ENCODE data around the gene SNAPC2. TPM values are rescaled to one million over a fixed set of nuclear protein-coding genes. Genes with fewer than 3 reads are reported as not detected.

The SNAPC2 gene
- polyA plus RNA-seq, 4 donors: 12.4 to 17.3 (median 16.4) TPM

DNA sequence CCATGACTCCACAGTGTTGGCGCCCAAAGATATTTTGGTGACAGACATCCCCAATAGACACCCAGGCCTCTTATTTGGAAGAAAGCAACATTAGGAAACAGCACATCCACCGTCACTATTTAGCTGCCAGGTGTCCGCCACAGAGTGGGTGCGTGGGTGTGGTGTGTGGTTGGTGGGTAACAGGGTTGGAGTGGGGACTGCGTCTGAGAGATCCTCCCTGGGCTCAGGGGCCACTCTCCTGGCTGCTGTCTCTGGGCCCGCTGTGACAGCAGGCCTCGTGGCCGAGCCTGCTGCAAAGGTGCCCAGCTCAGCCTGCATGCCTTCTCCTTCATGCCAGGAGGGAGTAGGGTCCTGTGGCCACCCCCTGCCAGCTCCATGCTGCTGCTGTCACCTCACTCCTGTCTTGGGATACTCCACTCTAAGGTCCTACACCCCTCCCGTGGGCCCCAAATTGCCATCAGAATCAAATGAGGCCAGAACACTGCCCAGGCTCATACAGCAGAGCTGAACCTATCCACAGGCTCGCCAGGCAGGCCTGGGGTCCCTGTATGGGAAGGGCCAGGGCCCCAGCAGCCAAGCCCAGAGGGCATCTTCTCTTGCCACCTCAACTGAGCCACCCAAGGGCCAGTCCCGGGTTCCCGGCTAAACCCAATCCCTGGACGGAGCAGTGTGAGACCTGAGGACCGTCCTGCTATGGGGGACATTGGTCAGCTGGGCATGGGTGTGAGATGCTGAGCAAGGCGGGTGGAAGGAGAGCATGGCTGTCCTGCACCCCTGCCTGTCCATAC lies 48.1 kb downstream of the SNAPC2 start:
- Histone ChIP-seq H3K9me3 (ENCODE audit: control insufficient read depth in 2 of 2, insufficient read depth in 1 of 2, low read depth in 1 of 2, low read length in 1 of 2) (no peaks in the 10 kb centered on the region), H3K4me1 (ENCODE audit: control insufficient read depth in 3 of 3, insufficient read depth in 2 of 3, low read depth in 1 of 3, low read length in 2 of 3) (no peaks in the 10 kb centered on the region), H3K36me3 (ENCODE audit: control insufficient read depth in 3 of 3, insufficient read depth in 2 of 3, low read depth in 1 of 3, low read length in 3 of 3) (peaks cover 14 to 94% (median 30%) of the 10 kb centered on the region in 3 donors), H3K27ac (ENCODE audit: low read depth in 1 of 3, low read length in 2 of 3) (no peak overlapping the region), H3K4me3 (ENCODE audit: low read depth in 1 of 3, low read length in 3 of 3) (no peak overlapping the region), H3K27me3 (ENCODE audit: control insufficient read depth in 3 of 3, insufficient read depth in 3 of 3, low read length in 3 of 3) (no peaks in the 10 kb centered on the region)
- 88 to 92% (median 91%) methylated on average over 14 to 15 of the region's 15 CpGs for WGBS, 3 donors
- FAIRE-seq: no peak
- no peak for DNase-seq

GRCh38 chr19:7968796-7969554 lies 48.8 kb downstream of the SNAPC2 start:
- Histone ChIP-seq H3K4me3 (ENCODE audit: low read depth in 1 of 3, low read length in 3 of 3) (no peak overlapping the region), H3K27me3 (ENCODE audit: control insufficient read depth in 3 of 3, insufficient read depth in 3 of 3, low read length in 3 of 3) (no peaks in the 10 kb centered on the region), H3K4me1 (ENCODE audit: control insufficient read depth in 3 of 3, insufficient read depth in 2 of 3, low read depth in 1 of 3, low read length in 2 of 3) (no peaks in the 10 kb centered on the region), H3K27ac (ENCODE audit: low read depth in 1 of 3, low read length in 2 of 3) (no peak overlapping the region), H3K9me3 (ENCODE audit: control insufficient read depth in 2 of 2, insufficient read depth in 1 of 2, low read depth in 1 of 2, low read length in 1 of 2) (no peaks in the 10 kb centered on the region), H3K36me3 (ENCODE audit: control insufficient read depth in 3 of 3, insufficient read depth in 2 of 3, low read depth in 1 of 3, low read length in 3 of 3) (peaks cover 14 to 94% (median 27%) of the 10 kb centered on the region in 3 donors)
- FAIRE-seq (no peak), DNase-seq (no peak)
- 90 to 93% (median 91%) methylated on average over 19 to 20 of the region's 20 CpGs for WGBS, 3 donors

GRCh38 chr19:7969555-7969939 lies 49.4 kb downstream of the SNAPC2 start:
- H3K27me3 ChIP-seq (ENCODE audit: control insufficient read depth in 3 of 3, insufficient read depth in 3 of 3, low read length in 3 of 3): no peaks in the 10 kb centered on the region
- H3K27ac ChIP-seq (ENCODE audit: low read depth in 1 of 3, low read length in 2 of 3): no peak overlapping the region
- H3K4me3 ChIP-seq (ENCODE audit: low read depth in 1 of 3, low read length in 3 of 3): no peak overlapping the region
- FAIRE-seq (no peak), DNase-seq (no peak)
- 92 to 96% (median 94%) methylated on average over 11 of the region's 11 CpGs for WGBS, 3 donors
- H3K4me1 ChIP-seq (ENCODE audit: control insufficient read depth in 3 of 3, insufficient read depth in 2 of 3, low read depth in 1 of 3, low read length in 2 of 3): no peaks in the 10 kb centered on the region
- no peaks in the 10 kb centered on the region for H3K9me3 ChIP-seq (ENCODE audit: control insufficient read depth in 2 of 2, insufficient read depth in 1 of 2, low read depth in 1 of 2, low read length in 1 of 2)
- H3K36me3 ChIP-seq (ENCODE audit: control insufficient read depth in 3 of 3, insufficient read depth in 2 of 3, low read depth in 1 of 3, low read length in 3 of 3): peaks cover 12 to 94% (median 27%) of the 10 kb centered on the region in 3 donors

DNA sequence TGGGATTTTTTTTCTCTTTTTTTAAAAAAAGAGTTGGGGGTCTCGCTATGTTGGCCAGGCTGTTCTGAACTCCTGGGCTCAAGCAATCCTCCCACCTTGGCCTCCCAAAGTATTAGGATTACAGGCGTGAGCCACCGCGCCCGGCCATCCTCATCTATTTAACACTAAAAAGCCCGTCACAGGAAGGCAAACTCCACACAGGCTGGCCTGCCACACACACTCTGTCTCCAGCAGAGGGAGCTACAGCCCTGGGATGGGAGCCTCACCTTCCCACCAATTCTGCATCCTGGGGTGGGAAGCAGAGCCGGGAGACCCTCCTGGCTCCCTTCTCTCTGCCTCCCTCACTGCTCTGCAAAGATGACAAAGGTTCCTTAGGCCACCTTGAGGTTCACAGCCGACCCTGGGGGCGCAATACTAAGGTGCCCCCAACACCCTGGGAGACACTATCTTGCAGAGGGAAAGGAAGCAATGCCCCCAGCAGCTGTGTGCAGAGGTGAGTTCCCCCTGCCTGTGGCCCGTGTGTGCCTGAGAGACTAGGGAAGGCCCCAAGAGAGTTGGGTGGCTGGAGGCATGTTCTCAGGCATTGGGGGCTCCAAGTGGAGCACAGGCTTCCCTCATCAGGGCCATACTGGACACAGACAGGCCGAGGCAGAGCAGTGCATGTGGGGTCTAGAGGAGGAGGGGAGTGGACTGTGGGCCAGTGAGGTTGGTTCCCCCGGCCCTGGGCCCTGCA lies 50.7 kb downstream of the SNAPC2 start:
- H3K27ac ChIP-seq (ENCODE audit: low read depth in 1 of 3, low read length in 2 of 3): no peak overlapping the region
- WGBS, 3 donors: 69 to 71% (median 70%) methylated on average over 12 of the region's 12 CpGs
- DNase-seq (peak; percentile 46 to 52), FAIRE-seq (no peak)
- peaks cover 11 to 95% (median 24%) of the 10 kb centered on the region in 3 donors for H3K36me3 ChIP-seq (ENCODE audit: control insufficient read depth in 3 of 3, insufficient read depth in 2 of 3, low read depth in 1 of 3, low read length in 3 of 3)
- no peaks in the 10 kb centered on the region for H3K27me3 ChIP-seq (ENCODE audit: control insufficient read depth in 3 of 3, insufficient read depth in 3 of 3, low read length in 3 of 3)
- no peaks in the 10 kb centered on the region for H3K9me3 ChIP-seq (ENCODE audit: control insufficient read depth in 2 of 2, insufficient read depth in 1 of 2, low read depth in 1 of 2, low read length in 1 of 2)
- no peaks in the 10 kb centered on the region for H3K4me1 ChIP-seq (ENCODE audit: control insufficient read depth in 3 of 3, insufficient read depth in 2 of 3, low read depth in 1 of 3, low read length in 2 of 3)
- H3K4me3 ChIP-seq (ENCODE audit: low read depth in 1 of 3, low read length in 3 of 3): no peak overlapping the region

- H3K27ac ChIP-seq (ENCODE audit: low read depth in 1 of 3, low read length in 2 of 3): no peak overlapping the region
- H3K4me1 ChIP-seq (ENCODE audit: control insufficient read depth in 3 of 3, insufficient read depth in 2 of 3, low read depth in 1 of 3, low read length in 2 of 3): no peaks in the 10 kb centered on the region
- no peaks in the 10 kb centered on the region for H3K27me3 ChIP-seq (ENCODE audit: control insufficient read depth in 3 of 3, insufficient read depth in 3 of 3, low read length in 3 of 3)
- peaks cover 11 to 92% (median 18%) of the 10 kb centered on the region in 3 donors for H3K36me3 ChIP-seq (ENCODE audit: control insufficient read depth in 3 of 3, insufficient read depth in 2 of 3, low read depth in 1 of 3, low read length in 3 of 3)
- DNase-seq (peak in 1 of 2 donors; percentile 18), FAIRE-seq (no peak)
- H3K9me3 ChIP-seq (ENCODE audit: control insufficient read depth in 2 of 2, insufficient read depth in 1 of 2, low read depth in 1 of 2, low read length in 1 of 2): no peaks in the 10 kb centered on the region
- 89 to 91% (median 89%) methylated on average over 33 to 35 of the region's 35 CpGs for WGBS, 3 donors
- no peak overlapping the region for H3K4me3 ChIP-seq (ENCODE audit: low read depth in 1 of 3, low read length in 3 of 3)
Observed at GRCh38 chr19:7971553-7972520, 51.7 kb downstream of the SNAPC2 start.

Other genes with a start within 250 kb of the SNAPC2 start
- 1 to 10 TPM in 1 of 4 donors, under 1 TPM in 3; 0.03 to 1.4 (median 0.48) TPM for gene MCEMP1, start 243.2 kb upstream of the SNAPC2 start, polyA plus RNA-seq
- 100 to 1,000 TPM in 2 of 4 donors, 10 to 100 TPM in 2; 47.9 to 166 (median 95.4) TPM for gene TRAPPC5, start 239.5 kb upstream of the SNAPC2 start, polyA plus RNA-seq
- under 1 TPM in 2 of 4 donors, not detected in 2; 0.27 to 0.90 TPM for gene FCER2, start 218.2 kb upstream of the SNAPC2 start, polyA plus RNA-seq
- gene CLEC4G, start 188.2 kb upstream of the SNAPC2 start, polyA plus RNA-seq: 1 to 10 TPM in 1 of 4 donors, under 1 TPM in 2, not detected in 1; 0.18 to 1.9 (median 0.73) TPM
- gene CD209, start 172.8 kb upstream of the SNAPC2 start, polyA plus RNA-seq: 10 to 100 TPM in 1 of 4 donors, 1 to 10 TPM in 2, under 1 TPM in 1; 0.67 to 13.6 (median 3.3) TPM
- gene CLEC4M, start 157.1 kb upstream of the SNAPC2 start, polyA plus RNA-seq: under 1 TPM in 2 of 4 donors, not detected in 2; 0.12 to 0.61 TPM
- gene EVI5L, start 90.1 kb upstream of the SNAPC2 start, polyA plus RNA-seq: 1 to 10 TPM; 2.9 to 8.4 (median 5.6) TPM
- gene PRR36, start 45.9 kb upstream of the SNAPC2 start, polyA plus RNA-seq: under 1 TPM in 2 of 4 donors, not detected in 2; 0.22 to 0.47 TPM
- gene LRRC8E, start 31.8 kb upstream of the SNAPC2 start, polyA plus RNA-seq: under 1 TPM; 0.27 to 0.71 (median 0.60) TPM
- gene MAP2K7, start 16.5 kb upstream of the SNAPC2 start, polyA plus RNA-seq: 10 to 100 TPM; 17.3 to 27.5 (median 21.6) TPM
- gene TGFBR3L, start 5.5 kb upstream of the SNAPC2 start, polyA plus RNA-seq: 1 to 10 TPM in 1 of 4 donors, under 1 TPM in 1, not detected in 2; 0.21 to 1.4 TPM
- 1 to 10 TPM in 1 of 4 donors, under 1 TPM in 1, not detected in 2; 0.77 to 1.1 TPM for gene CTXN1, start 5.8 kb downstream of the SNAPC2 start, polyA plus RNA-seq
- gene TIMM44, start 23.3 kb downstream of the SNAPC2 start, polyA plus RNA-seq: 10 to 100 TPM; 40.2 to 81.4 (median 68.9) TPM
- gene ELAVL1, start 85.3 kb downstream of the SNAPC2 start, polyA plus RNA-seq: 10 to 100 TPM; 14.6 to 51.1 (median 26.4) TPM
- 100 to 1,000 TPM; 156 to 831 (median 414) TPM for gene CCL25, start 132.4 kb downstream of the SNAPC2 start, polyA plus RNA-seq
- 1 to 10 TPM in 1 of 4 donors, under 1 TPM in 1, not detected in 2; 0.04 to 2.5 TPM for gene FBN3, start 229.3 kb downstream of the SNAPC2 start, polyA plus RNA-seq